Posterior vena cava (tissue), 2 donors: ENCODE results near the gene SMIM24. TPM values are rescaled to one million over a fixed set of nuclear protein-coding genes. Genes with fewer than 3 reads are reported as not detected.
"Not testable (repeated sequence)": the region's sequence is repeated elsewhere in the genome, so short reads cannot be mapped to it uniquely, and the experiment has no call there.

ENCODE experiments used
- DNase-seq: peaks from one replicate; pipeline ENCODE4 v3.0.0-alpha.2; 2020; ENCODE audit warnings: low spot score
- intact Hi-C, 2 donors: fragments of 100-400 bp; cut with DNase I; formaldehyde crosslinking; loops; one replicate each; pipeline versions ENCODE4 v1.14.1 to v1.14.2; 2022 to 2023
- total RNA-seq, 2 donors: library from RNA; stranded (reverse); fragmentation: NEBNext Ultra II Directional; extraction: Animal tissue kit (Norgen Biotek cat#: 25700); gene quantifications; one replicate each; pipeline ENCODE4 v1.2.1, GENCODE V29; 2021
- donor health status: DM: yes; HTN: yes; CAD: no.
- donor health status: DM: yes; HTN: yes; CAD: no.

SMIM24 gene
- total RNA-seq, 2 donors from 2014 or later: not detected

DNA sequence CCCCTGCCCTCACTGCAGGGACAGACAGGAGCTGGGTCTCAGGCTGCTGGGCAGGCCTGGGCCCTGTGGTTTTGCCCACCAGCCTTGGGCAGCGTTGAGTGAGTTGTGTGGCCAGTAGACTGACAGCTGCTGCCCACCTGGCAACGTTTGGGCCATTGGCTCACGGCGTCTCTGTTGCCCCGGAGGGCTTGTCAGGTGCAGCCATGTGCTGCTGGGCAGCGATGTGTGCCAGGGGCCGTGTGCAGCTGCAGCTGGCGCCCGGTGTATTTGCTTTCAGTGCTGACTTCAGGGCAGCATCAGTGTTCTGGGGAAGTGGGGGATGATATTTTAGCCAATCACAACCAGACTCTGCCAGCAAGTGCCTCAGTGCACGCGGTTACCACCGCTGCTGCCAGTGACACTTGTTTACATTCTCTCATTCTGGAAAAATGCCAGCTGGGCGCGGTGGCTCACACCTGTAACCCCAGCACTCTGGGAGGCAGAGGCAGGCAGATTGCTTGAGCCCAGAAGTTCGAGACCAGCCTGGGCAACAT, 36.4 kb upstream of the SMIM24 start:
- no peak for DNase-seq
- intact Hi-C loops: loop anchor here in 1 of 2 donors (1.0 kb wide), 1 partner anchor 132 kb away; no protein-coding TSS in a partner anchor

DNA sequence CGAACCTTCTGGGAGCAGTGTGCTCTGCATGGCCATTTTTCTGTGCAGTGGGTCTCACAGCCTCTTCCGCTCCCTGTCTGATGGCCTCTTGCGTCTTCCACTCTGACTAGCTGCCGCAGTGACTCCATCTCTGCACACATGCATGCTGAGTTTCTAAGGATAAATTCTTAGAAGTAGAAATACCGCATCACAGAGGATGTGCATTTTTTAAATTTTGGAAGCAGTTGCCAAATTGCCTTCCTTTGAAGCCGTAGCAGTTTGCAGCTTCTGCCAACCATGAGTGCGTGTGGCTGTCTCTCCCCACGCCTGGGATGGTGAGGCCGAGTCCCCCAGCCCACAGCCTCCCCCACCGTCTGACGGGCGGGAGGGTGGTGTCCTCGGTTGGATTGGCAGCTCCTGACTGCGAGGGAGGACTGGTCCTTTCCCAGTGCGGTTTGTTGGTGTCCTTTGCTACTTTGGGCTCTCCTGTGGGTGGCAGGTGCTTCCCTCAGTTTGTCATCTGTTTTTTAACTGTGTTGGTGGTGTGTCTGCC, 35.6 kb upstream of the SMIM24 start:
- intact Hi-C loops: loop anchor here in 1 of 2 donors (1.0 kb wide), 1 partner anchor 132 kb away; no protein-coding TSS in a partner anchor
- DNase-seq: no peak

DNA sequence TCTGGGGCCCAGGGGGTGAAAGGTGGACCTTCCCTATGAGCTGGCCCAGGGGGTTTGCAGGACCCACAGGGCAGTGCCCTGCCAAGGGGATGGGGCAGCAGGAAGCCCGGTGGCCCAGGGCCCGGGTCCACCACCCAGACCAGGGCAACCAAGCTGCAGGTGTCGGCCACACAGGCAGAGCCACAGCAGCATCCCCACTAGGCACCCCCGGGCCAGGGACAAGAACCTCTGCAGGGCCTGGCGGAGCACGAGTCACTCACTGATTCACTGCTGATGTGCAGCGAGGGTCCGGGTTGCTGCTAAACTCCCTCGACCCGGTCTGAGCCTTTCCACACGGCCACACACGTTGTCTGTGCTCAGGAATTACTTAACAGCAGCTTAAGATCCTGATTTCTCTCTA, 34.6 kb upstream of the SMIM24 start:
- DNase-seq: no peak
- intact Hi-C loops: no loop called here

DNA sequence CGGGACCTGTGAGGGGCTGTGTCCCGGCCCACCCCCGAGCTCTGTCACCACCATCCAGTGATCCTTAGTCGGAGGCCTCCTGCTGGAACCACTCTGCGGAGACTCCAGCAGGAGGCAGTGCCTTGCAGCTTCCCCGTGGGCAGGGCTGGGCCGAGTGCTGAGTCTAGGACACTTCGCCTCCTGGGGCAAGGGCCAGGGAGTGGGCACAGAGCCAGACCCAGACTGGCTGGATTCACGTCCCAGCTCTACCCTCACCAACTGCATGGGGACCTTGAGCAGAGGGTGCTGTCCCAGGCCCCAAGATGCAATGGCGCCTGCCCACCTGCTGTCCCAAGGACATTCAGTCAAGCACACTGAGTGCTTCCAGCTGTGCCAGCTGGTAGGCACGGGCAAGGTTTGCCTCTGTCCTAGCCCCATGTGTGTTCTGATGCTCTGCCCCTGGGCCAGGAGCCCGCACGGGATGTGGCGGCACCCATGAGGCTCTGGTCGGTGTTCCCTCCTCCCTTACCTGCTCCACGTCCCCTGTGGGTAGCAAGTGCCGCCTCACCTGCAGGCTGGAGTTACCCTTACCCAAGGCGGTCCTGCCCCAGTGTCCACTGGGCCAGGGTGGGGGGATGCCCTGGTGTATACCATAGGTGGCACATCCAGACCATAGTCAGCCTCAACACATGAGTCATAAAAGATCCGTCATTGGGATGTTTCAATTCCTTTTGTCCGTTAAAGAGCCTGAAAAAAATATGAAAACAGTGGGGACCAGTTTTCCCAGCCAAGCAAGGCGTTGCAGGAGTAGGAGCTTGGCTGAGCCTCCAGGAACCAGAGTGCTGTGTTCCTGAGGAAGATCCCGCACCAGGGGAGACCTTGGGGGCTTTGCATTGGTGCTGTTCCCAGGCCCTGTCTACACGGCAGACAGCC, 33.2 kb upstream of the SMIM24 start:
- intact Hi-C loops: no loop called here

DNA sequence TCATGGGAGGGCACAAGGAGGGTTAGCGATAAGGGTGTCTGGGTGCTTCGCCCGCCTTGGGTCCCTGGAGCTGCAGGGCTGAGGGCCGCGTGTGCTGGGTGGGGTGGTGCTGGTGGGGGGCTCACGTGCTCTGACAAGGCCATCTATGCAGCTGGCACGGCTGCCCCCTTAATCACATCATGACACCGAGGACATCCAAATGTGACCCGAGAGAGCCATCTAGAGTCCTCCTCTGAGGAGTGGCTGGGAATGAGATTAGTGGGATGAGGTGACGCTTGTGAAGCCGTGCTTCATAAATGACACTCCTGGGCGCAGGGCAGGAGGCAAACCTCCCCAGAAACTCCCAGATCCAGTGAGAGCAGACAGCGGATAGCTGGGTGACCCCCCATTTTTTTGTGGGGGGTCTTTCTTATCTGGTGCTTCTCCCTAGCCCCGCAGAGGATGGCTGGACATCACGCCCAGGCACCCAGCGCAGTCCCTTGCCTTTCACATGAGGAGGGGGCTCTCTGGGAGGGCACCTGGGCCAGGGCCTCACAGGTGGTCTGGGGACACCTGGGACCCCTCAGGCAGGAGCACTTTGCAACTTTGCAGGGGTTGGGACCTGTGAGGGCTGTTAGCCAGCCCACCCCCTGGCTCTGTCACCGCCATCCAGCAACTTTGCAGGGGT, 32.4 kb upstream of the SMIM24 start:
- no peak for DNase-seq
- intact Hi-C loops: no loop called here

More for the DNA sequence above, 33.2 kb upstream of the SMIM24 start:
- no peak for DNase-seq

DNA sequence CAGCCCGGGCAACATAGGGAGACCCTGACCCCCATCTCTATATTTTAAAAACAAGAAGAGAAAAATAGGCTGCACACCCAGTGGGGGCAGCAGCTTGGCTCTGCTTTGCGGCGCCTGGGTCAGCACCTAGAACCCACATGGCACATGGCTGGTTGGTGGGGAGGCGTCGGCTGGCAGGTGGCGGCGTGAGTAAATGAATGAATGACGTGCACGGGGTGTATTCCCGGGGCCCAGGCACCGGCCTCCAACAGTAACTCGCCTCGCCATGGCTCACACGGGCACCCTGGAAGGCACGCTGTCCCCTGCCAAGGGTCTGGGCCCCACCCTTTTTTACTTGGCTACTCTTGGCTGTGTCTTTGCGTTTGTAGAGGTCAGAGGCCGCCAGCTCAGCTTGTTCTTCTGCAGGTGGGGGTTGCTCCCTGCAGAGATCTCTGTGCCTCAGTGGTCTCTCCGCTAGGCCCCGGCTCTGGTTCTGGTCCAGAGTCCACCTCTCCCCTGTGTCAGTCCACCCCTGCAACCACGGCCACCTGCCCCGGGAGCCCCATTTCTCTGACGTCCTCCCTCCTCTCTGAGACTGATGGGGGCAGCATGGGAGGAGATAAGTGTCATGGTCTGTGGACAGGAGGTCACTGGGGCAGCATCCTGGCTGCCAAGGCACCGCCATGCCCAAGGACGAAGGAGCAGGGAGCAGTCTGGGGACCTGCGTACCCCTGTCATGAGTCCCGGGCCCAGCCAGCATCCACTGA, 31.4 kb upstream of the SMIM24 start:
- intact Hi-C loops: no loop called here
- DNase-seq: no peak

DNA sequence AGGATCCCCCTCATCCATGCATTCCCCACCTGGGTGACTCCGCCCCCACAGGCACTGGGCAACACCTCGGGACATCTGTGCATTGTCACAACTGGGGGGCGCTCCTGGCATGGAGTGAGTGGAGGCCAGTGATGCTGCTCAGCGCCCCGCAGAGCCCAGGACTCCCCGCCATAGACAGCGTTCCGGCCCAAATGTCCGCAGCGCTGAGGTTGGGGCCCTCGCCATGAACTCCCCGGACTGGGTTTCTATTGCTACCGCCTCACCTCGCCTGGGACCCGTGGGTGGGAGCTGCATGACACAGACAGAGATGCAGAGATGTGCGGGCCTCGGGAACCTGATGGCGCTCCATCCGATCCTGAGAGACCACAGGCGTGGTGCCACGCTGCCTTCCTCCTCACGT, 30.4 kb upstream of the SMIM24 start:
- intact Hi-C loops: no loop called here
- DNase-seq: no peak

DNA sequence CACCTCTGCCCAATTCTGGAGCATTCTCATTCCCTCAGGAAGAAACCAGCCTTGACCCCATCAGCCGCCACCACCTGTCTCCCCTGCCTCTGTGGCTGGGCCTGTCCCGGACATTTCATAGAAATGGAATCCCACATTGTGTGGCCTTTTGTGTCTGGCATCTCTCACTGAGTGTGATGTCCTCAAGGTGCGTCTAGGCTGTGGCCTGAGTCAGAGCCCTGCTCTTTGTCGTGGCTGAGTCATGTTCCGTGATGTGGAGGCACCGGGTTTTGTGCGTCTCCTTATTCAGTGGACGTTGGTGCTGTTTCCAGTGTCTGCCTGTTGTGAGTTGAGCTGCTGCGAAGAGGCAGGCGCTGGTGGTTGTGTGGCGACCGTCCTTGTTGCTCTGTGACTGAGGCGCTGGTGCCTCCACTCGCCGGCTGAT, 29.3 kb upstream of the SMIM24 start:
- intact Hi-C loops: no loop called here
- no peak for DNase-seq

DNA sequence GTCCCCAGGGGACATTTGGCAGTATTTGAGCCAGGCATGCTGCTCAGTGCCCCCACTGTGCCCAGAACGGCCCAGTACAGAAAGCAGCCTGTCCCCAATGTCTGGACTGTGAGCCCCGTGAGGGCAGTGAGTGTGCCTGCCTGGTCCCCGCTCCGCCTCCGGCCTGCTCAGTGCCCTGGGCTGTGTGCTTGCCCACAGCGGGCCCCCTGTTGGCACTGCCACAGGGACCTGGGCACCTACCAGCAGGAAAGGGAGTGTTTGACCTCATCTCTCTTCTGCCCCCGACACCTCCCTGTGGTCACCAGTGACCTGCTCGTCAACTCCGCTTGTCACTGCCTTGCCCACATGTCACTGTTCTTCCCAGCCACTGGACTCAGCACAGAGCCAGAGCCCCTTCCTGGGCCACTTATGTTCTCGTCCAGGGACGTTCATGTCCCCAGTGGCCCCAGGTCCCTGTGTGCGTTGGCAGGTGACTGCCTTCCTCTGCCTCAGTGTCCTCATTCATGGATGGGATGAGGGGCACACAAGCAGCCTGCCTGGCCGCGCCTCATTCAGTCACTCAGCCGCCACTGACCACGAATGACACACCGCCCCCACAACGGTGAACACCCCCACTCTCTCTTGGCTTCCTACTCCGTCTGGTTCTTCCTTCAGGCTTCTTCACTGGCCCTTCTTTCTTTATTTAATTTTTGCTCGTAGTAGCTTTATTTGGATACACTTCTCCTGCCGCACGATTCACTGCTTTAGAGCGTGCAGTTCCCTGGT, 28.6 kb upstream of the SMIM24 start:
- no peak for DNase-seq
- intact Hi-C loops: no loop called here

DNA sequence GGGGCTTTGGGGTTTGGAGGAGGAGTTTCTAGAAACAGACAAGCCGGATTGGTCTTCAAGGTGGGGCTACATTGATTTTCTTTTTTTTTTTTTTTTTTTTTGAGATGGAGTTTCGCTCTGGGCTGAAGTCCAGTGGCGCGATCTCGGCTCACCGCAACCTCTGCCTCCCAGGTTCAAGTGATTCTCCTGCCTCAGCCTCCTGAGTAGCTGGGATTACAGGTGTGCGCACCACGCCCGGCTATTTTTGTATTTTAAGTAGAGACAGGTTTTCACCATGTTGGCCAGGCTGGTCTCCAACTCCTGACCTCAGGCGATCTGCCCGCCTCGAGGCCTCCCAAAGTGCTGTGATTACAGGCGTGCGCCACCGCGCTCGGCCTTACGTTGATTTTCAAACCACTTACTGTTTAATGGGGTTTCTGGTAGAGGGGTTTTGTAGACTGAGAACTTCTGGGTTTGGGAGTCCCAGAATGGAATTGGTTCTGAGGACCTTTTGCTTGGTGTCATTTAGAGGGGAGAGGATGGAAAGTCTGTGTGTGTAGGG, 27.9 kb upstream of the SMIM24 start:
- DNase-seq, intact Hi-C loops: not testable (repeated sequence)

DNA sequence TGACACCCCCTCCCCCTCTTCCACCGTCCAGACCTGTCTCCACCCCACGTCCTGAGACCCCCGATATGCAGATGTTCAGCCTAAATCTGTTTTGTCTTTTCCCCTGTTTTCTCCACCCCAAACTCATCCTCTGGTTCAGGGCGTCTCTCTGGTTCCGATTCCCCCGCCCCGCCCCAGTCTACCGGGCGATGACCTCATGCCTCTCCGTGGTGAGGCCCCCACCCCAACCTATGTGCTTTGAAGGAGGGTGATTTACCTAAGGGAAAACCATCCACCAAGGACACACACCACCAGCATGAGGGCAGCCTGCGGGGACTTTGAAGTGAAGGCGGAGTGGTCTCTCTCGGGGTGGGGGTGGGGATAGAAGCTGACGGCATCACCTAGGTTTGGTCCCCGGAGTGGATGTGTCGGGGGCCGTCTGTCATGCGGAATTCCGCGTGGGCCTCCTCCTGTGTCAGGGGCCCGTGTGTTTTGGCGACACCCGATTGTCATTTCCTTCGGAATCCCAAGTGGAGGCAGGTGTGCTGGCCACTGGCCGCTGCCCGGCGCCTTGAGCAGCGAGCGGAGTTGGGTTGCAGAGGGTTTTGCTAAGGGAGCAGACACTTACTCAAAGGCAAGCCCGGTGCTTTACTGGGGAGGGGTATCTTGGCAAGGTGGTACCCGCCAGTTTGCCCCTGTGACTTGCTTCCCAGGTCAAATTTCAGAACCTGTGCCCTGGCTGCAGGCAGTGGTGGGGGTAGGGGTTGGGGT, 27.2 kb upstream of the SMIM24 start:
- intact Hi-C loops: no loop called here
- no peak for DNase-seq

DNA sequence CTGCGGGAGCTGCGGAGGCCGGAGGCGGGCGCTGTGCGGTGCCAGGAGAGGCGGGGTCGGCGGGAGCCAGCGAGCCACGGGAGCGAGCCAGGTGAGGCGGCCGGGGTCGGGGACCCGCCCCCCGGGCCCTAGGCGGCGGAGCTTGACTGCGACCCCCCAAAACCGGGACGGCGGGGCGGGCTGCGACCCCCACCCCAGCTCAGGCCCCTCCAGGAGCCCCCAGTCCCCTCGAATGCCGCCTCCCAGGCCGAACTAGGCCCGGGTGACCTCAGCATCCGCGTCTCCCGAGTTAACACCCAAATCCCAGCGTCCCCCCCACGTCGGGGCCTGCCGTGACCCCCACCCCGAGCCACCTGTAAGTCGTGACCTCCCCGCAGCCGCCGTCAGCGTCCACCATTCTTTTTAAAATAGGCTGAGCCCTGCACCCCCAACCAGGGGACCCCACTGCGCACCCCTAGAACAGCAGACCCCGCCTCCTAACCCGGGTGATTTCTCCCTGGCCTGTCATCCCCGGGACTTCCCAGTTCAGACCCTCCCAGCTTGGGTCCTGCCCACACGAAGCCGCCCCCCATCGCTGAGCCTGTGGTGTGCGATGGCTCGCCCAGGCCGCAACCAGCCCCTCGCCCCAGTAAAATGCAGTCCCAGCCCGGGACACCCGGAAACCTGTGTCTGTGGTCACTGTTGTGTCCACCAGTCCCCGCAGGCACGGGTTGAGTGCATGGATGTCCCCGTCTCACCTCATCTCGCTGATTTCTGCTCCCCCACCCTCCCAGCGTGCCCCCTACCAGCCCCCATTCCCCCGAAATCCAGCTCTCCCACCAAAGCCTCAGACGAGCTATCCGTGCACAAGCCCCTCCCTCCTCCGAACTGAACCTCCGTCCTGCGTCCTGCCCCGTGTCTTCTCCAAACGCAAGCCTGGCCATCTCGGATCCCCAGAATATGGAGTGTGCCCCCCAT, 26.3 kb upstream of the SMIM24 start:
- intact Hi-C loops: no loop called here
- no peak for DNase-seq

DNA sequence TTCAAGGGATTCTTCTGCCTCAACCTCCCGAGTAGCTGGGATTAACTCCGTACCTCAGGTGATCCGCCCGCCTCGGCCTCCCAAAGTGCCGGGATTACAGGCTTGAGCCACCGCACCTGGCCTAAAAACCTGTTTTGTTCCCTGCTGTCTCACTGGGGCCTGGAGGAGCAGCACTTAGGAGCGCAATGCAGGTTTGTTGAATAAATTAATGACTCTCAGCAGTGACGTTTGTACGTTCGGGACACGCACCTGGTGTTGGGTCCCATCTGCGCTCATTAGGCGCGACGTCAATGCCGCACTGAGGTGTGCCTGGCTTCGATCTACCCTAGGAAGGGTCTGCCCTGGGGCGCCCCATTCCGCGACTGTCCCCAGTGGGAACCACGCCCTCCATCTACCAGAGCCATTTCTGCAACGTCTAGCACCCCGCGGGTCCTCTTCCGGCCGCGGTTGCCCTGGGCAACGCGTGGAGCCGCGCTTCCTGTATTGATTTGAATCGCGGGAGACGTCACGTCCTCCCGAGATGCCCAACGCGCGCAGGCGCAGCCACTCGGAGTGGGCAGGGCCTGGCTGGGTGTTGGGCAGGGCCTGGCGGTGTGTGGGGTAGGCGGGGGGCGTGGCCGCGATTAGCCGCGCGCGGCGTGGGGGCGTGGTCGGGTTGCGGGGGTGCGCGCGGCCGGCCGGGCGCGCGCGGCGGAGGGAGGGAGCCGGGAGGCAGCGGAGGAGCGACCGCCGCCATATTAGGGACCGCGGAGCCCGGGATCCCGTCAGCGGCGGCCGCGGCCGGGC, 25.5 kb upstream of the SMIM24 start, which contains the start of gene FZR1:
TSS of gene FZR1 (plus strand) at position 714 of the 786 bp plus-strand sequence. CDS start 16,679 bp downstream, outside the sequence.
- intact Hi-C loops: no loop called here
- DNase-seq: peak; percentile 100

DNA sequence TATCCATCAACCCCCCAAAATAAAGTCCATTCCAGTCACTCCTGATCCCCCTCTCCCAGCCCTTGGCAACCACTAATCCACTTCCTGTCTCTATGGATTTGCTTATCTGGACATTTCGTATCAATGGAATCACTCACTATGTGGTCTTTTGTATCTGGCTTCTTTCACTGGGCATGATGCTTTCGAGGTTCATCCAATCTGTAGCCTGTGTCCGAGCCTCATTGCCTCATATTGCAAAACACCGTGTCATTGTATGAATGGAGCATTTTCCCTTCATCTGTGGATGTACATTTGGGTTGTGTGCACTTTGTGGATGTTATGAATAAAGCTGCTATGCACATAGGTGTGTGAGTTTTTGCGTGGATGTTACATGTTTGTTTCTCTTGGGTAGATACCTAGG, 24.4 kb upstream of the SMIM24 start:
- intact Hi-C loops: no loop called here
- no peak for DNase-seq

DNA sequence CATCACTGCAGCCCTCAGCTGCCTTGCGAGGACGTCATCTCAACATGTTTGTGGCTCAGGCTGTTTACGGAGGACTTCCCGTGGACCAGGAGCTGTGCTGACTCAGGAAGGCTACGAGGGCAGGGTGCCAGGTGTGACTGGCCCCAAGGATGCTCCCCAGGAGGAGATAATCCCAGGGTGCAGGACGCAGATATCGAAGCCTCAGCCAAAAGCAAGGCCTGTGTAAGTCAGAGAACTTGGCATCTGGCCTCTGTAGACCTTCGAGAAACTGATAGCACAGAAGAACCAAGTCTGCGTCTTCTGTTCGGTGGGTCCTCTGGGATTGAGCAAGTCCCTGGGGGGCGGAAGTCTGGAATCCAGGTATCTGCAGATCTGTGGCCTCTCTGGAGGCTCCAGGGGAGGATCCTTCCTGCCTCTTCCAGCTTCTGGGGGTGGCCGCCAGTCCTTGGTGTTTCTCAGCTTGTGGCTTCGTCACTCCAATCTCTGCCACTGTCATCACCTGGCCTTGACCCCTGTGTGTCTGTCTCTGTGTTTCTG, 22.8 kb upstream of the SMIM24 start:
- no peak for DNase-seq
- intact Hi-C loops: no loop called here
